Bronchial epithelial cell (primary cell): Measurements from ENCODE around the gene DPP6. TPM values are rescaled to one million over a fixed set of nuclear protein-coding genes. Genes with fewer than 3 reads are reported as not detected.
"Not testable (repeated sequence)": the region's sequence is repeated elsewhere in the genome, so short reads cannot be mapped to it uniquely, and the experiment has no call there.

Experiments used
- DNase-seq: peaks from one replicate; pipeline ENCODE4 v3.0.0-alpha.2; 2010; ENCODE audit warnings: low read depth
- FAIRE-seq: peaks from 2 replicates; lab custom pipeline; 2011; peaks lifted over from hg19 to GRCh38; lab: Jason Lieb, UNC
- H3K27me3 ChIP-seq: 2 replicates; pipeline ENCODE4 v1.5.1; 2011; ENCODE audit warnings: low read length; ENCODE audit not compliant: control insufficient read depth, insufficient read depth
- H3K36me3 ChIP-seq: 2 replicates; pipeline ENCODE4 v1.5.1; 2011; ENCODE audit warnings: low read length; ENCODE audit not compliant: control insufficient read depth, insufficient read depth
- H3K4me3 ChIP-seq: 2 replicates; pipeline ENCODE4 v1.5.1; 2011; ENCODE audit warnings: mild to moderate bottlenecking, low read depth, low read length, control low read depth
- total RNA-seq: library from RNA; depleted of rRNA; stranded (reverse); fragments of >200 nt; gene quantifications from 2 replicates; pipeline ENCODE4 v1.2.1, GENCODE V29; 2014
- TF ChIP-seq, protein P1 (sequence below): IDR thresholded peaks from 2 replicates; pipeline ENCODE4 v1.5.1; 2011; ENCODE audit warnings: mild to moderate bottlenecking, moderate library complexity, low read length, control low read depth, inconsistent platforms; ENCODE audit not compliant: insufficient read depth, severe bottlenecking

DPP6 gene
- total RNA-seq, 1 donor from 2014 or later, result not detected

DNA sequence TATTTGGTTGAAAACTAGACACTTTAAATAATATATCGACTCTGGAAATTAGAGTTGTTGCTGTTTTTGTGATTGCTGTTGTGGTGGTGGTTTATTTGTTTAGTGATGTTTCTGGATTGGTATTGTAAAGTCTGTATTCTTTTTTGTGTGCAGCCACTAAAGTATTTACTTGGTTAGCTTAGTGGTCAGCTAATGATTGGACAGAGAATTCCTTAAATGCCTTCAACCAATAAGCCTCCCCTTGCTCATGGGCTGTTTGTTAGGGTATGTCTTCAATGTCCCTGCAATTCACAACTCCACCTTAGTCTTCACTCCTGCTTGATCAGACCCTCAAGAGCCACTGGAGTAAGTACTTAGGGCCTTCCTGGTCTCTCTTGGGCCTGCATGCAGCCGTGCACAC is 879.7 kb downstream of the DPP6 start:
- H3K36me3 ChIP-seq, result no peaks in the 10 kb centered on the region
- FAIRE-seq, result no peak
- DNase-seq, result no peak
- H3K27me3 ChIP-seq, result no peaks in the 10 kb centered on the region
- TF ChIP-seq, protein P1, sequence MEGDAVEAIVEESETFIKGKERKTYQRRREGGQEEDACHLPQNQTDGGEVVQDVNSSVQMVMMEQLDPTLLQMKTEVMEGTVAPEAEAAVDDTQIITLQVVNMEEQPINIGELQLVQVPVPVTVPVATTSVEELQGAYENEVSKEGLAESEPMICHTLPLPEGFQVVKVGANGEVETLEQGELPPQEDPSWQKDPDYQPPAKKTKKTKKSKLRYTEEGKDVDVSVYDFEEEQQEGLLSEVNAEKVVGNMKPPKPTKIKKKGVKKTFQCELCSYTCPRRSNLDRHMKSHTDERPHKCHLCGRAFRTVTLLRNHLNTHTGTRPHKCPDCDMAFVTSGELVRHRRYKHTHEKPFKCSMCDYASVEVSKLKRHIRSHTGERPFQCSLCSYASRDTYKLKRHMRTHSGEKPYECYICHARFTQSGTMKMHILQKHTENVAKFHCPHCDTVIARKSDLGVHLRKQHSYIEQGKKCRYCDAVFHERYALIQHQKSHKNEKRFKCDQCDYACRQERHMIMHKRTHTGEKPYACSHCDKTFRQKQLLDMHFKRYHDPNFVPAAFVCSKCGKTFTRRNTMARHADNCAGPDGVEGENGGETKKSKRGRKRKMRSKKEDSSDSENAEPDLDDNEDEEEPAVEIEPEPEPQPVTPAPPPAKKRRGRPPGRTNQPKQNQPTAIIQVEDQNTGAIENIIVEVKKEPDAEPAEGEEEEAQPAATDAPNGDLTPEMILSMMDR, result no peak
- no peak overlapping the region for H3K4me3 ChIP-seq

DNA sequence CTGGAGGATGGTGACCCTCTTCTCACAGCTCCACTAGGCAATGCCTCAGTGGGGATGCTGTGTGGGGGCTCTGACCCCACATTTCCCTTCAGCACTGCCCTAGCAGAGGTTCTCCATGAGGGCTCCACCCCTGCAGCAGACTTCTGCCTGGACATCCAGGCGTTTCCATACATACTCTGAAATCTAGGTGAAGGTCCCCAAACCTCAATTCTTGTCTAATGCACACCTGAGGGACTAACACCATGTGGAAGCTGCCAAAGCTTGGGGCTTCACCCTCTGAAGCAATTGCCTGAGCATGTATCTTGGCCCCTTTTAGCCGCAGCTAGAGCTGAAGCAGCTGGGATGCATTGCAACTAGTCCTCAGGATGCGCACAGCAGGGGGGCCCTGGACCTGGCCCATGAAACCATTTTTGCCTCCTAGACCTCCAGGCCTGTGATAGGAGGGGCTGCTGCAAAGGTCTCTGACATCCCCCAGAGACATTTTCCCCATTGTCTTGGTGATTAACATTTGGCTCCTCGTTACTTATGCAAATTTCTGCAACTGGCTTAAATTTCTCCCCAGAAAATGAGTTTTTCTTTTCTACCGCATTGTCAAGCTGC is 882.3 kb downstream of the DPP6 start:
- FAIRE-seq, H3K27me3 ChIP-seq, H3K36me3 ChIP-seq, DNase-seq, H3K4me3 ChIP-seq: not testable (repeated sequence)

DNA sequence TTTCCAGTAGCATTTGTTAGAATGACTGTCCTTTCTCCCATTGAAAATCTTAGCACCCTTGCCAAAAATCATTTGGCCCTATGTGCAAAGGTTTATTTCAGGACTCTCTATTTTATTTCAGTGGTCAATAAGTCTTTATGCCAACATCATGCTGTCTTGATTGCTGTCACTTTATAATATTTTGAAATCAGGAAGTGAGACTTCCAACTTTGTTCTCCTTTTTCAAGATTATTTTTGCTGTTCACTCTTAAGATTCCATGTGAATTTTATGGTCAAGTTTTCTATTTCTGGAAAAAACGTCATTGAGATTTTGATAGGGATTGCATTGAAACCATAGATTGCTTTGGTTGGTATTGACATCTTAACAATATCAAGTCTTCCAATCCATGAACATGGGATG is 885.6 kb downstream of the DPP6 start:
- FAIRE-seq, result no peak
- H3K27me3 ChIP-seq, result no peaks in the 10 kb centered on the region
- TF ChIP-seq, protein P1, result no peak
- DNase-seq, result no peak
- no peak overlapping the region for H3K4me3 ChIP-seq
- H3K36me3 ChIP-seq, result no peaks in the 10 kb centered on the region

DNA sequence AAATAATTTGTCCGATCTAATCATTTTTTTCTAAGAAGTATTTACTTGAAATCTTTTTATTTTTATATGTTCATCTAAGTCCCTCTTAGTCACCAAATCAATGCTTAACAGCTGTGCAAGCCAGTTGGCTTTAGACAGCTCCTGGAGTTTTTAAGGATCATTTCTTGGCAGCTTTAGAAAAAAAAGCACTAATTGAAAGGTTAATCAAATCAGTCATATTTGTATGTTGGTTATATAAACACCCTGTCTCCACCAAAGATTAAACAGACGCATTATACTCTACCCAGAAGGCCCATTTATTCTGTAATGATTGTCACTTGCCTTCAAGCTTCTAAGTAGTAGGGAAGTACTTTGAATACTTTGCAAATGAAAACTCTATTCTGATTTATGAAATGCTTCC is 890.5 kb downstream of the DPP6 start:
- FAIRE-seq (no peak), DNase-seq (no peak)
- TF ChIP-seq, protein P1, result no peak
- H3K4me3 ChIP-seq, result no peak overlapping the region
- H3K36me3 ChIP-seq, result peaks cover 6% of the 10 kb centered on the region
- H3K27me3 ChIP-seq, result no peaks in the 10 kb centered on the region
